ENCODE results near the gene BCDIN3D.

DNA sequence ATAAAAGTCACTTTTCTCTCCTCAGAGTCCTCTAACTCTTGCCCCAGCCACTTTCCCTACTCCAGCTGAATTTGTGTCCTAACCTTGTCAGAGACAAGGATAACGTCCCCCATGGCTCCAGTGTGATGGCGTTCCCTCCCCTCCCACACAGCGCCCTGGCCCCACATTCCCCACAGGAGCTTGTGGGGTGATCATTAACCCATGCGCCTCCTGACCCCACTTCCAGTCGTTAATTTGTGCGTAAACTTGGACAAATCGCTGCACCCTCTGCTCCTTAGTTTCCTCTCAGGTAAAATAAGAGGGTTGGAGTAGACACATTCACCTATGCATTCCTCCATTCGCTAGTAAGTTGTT is 22.9 kb upstream of the BCDIN3D start:
- TF ChIP-seq, protein P1, sequence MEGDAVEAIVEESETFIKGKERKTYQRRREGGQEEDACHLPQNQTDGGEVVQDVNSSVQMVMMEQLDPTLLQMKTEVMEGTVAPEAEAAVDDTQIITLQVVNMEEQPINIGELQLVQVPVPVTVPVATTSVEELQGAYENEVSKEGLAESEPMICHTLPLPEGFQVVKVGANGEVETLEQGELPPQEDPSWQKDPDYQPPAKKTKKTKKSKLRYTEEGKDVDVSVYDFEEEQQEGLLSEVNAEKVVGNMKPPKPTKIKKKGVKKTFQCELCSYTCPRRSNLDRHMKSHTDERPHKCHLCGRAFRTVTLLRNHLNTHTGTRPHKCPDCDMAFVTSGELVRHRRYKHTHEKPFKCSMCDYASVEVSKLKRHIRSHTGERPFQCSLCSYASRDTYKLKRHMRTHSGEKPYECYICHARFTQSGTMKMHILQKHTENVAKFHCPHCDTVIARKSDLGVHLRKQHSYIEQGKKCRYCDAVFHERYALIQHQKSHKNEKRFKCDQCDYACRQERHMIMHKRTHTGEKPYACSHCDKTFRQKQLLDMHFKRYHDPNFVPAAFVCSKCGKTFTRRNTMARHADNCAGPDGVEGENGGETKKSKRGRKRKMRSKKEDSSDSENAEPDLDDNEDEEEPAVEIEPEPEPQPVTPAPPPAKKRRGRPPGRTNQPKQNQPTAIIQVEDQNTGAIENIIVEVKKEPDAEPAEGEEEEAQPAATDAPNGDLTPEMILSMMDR (IDR thresholded peaks at IDR 0.05; ENCODE audit: borderline replicate concordance, extremely low read depth, low read length, poor library complexity, severe bottlenecking) = no peak
- no peak for TF ChIP-seq EZH2 (IDR thresholded peaks at IDR 0.05; ENCODE audit: borderline replicate concordance, low read depth, low read length, severe bottlenecking)
